ENCODE results near the gene HOXD12.

The HOXD12 gene

DNA sequence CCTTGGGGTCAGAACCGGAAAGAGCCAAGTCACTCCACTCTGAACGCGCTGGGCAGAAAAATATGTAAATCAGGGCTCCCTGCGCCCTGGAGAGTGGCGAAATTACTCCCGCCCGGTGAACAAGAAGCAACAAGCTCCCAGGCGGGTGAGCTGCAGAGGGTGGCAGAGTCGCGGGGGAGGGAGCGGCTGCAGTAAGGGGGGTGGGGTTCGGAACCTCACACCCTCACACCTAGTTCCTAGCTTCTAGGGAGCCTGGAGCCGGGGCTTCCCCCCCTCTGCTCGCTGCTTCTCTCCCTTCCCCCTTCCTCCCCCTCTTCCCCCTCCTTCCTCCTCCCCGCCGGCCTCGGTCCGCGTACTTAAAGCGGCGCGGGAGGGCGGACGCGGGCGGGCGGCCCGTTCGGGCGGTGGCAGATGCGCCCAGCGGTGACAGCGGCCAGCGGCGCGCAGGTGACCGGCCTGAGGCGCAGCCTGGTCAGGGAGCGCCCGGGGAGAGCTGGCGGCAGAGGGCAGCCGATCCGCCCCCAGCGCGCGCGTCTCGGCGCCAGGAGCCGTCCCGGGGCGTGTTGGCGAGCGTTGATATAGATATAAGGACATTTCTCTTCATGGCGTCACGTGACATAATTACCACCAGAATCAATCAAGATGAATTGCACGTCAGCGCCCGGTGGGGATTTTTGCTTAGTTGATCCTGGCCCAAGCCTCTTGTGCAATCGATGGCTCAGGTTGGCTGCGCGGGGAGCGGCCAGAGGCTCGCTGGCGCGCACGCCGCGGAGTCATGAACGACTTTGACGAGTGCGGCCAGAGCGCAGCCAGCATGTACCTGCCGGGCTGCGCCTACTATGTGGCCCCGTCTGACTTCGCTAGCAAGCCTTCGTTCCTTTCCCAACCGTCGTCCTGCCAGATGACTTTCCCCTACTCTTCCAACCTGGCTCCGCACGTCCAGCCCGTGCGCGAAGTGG, 7.3 kb downstream of the HOXD12 start, which contains the start of gene HOXD11:
Gene HOXD11, plus strand, starts transcription at position 700 of the 959 bp plus-strand sequence. Its CDS starts 76 bp downstream, at position 776.
- no peak for DNase-seq

DNA sequence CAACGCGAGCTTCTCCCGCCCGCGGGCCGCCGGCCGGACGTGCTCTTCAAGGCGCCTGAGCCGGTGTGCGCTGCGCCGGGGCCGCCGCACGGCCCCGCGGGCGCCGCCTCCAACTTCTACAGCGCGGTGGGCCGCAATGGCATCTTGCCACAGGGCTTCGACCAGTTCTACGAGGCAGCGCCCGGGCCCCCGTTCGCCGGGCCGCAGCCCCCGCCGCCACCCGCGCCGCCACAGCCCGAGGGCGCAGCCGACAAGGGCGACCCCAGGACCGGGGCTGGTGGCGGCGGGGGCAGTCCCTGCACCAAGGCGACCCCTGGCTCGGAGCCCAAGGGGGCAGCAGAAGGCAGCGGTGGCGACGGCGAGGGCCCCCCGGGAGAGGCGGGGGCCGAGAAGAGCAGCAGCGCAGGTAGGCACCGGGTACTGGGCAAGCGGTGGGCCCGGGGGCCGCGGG, 8.2 kb downstream of the HOXD12 start:
- DNase-seq: no peak

DNA sequence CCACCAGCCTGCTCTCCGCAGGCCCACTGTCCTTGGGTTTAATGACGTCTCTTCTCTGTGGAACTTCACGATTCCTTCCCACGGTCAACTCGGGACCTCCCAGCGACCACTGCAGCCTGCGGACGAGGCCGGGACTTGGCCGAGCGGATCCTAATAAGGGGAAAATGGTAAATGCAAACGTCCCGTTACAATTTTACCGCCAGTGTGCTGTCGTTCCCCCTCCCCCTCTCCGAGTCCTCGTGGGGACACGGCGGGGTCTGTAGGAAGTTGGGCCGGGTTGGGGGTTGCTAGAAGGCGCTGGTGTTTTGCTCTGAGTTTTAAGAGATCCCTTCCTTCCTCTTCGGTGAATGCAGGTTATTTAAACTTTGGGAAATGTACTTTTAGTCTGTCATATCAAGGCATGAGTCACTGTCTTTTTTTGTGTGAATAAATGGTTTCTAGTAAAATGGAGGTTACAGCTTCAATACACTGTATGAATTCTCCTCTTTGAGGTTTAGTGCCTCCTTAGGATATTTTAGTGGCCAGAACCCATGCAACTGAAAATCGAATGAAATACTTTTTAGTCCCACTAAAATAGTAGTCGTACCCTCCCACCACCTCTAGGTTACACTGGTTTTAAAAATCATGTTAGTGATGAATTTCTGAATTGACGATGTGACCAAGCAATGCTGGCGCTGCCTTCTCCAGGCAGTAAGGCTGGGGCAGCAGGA, 9.8 kb downstream of the HOXD12 start:
- no peak for DNase-seq

DNA sequence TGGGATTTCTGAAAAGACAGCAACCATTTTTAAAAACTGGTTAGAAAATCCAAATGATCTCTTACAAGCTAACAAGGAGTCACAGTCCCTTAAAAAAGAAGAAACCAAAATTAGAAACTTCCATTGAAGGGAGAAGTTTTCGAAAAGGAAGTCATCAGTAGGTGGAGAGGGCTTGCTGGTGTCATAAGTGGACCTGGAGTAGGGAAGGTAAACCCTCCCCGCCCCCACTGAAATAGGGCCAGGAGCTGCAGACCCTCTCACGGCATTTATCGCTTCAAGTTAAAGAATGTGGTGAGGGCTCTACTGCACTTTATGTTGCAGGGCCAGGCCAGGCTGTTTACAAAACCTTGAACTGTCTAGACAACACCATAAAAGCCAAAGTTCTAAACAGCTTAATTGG, 10.4 kb downstream of the HOXD12 start:
- no peak for DNase-seq

DNA sequence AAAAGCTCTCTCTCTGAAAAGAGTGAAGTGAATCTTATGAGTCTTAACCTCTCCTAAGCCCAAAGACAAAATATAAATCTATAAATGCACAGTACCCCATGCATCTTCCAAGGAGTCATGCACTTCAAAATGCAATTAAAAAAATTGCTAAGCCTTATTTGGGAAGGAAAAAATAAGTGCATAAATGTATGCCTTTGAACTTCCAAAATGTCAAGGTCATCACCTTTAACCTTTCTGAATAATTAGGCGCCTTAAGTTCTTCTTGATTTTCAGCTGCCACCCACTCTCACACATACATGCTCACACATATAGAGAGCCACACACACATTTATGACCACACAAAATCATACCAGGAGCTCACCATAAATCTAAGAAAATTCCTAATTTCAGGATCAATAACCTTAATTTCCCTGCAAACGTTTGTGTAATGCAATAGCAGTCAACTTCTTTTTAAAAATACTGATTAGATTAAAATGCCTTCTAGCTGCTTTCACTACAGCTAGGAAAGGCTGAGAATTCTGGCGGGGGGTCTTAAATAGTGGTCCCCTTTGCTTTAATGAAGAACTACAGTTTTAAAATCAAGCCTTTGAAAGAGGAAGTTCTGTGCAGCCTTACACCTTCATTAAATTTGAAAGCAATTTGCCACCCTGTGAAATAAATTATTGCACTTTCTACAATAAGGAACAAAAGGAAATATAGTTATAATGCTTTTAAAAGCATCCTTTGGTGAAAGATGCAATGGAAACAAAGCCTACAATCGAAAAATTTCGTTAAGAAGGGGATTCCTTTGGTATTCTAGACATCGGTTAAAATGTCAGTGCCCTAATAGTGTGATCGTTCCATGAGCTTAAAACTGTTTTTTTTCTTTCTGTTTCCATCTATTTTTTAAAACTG, 11.1 kb downstream of the HOXD12 start:
- no peak for DNase-seq

DNA sequence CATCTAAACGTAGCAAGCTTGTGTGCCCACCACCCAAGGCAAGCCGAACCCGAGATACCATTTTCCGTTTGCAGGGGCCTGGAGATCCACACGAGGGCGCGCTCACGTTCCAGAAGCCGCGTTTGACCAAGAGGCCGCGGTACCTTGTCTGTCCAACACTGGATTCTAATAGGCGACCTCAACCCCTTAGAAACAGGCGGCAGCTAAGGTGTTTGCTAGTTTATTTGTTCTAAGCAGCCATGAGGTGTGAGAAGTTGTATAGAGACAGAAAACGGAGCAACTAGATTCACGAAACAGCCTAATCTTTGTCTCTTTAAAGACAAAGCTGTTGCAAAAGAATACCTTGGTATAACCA, 11.7 kb downstream of the HOXD12 start:
- DNase-seq: no peak

DNA sequence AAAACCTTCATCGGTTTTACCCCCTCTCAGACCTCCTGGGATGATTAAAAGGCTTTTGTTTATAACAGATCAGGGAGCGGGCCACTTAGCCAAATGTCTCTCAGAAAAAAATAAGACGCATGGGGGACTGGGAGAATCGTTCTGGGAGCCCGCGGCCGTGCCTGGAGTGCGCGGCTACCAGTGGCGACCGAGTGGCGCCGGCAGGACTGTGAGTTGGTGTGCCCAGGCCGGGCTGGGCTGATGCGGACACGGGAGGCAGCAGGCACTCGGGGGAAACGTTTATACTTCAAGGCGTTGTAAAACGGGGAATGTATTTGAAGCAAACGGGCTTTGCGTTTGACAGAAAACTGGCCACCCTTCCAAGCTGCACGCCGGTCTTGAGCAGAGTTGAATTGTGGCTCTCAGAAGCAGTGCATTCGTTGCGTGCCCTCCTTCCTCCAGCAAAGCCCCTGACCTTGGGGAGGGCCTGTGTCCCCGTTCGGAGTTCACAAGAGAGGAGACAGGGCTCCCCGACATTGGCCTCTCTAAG, 12.3 kb downstream of the HOXD12 start:
- DNase-seq: no peak

DNA sequence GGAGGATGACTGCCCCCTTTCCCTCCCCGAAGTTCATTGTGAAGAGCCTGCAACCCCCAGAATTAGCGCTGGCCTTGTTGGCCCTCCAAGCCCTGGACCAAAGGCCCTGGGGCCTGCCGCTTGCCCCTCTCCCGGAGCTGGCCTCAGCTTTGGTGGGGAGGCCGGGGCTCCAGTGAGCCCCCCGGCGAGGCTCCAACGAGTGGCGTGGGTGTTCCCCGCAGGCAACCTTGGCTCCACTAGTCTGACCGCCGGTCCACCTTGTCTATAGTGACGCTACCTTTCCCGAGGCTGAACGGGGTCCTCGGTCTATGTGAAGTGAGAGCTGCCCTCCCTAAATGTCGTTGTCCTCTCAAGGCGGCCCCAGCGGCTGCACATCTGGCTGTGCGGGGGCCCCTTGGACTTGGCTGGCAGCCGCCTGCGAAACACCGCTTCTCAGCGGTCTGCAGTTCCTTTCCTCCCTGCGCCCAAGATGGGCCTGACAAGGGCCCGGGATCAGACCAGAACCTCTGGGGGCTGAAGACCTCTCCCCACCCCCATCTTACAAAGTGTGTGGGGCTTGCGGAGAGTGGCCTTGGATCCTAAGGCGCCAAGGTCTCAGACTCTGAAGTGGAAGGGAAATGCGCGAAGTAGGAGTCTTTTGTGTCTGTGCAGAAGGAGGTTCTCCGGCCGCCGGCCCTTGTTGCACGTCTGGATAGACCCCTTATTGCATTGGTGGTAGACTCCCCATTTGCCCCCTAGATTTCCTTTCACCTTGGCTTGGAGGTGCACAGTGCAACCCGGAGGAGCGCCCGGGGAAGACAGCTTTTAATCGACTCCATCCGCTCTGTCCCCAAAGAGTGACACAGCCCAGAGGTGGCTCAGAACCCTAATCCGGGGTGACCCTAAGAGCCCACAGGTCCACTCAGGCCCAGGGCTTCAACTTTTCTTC, 13.0 kb downstream of the HOXD12 start:
- no peak for DNase-seq

DNA sequence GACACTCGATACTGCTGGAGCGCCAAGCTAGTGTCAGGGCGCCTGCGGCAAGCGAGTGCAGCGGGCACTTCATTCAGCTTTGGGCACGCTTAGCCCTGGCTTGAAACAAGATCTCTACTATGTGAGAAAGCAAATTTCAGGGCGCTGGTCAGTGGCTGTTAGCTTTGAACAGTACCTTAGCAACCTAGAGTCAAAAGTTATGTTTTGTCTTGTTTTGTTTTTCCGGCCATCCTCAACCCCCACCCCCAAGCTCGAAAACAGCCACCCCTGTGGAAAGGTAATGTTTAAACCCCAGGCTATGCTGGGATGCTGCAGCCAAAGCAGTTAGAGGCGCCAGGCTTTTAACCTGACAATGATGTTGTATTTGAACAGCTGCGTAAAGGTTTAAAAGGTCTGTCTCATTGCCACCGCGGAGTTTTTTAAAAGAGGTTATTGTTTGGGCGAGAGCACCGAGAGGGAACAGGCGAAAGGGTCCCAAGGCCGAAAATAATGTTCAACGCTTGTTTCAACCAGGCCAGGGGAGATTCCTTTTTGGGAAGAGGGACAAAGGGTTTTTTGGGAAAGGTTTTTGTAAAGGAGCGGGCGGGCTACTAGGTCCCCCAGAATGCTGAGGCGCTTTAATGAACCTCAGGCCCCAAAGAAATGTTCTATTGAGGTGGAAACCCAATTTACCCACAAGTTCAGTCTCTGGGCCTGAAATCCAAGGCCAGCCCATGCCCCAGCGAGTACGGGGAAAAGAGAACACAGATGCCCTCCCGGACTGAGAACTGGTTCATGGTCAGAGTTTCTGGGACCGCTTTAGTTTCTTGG, 14.7 kb downstream of the HOXD12 start:
- DNase-seq: no peak

DNA sequence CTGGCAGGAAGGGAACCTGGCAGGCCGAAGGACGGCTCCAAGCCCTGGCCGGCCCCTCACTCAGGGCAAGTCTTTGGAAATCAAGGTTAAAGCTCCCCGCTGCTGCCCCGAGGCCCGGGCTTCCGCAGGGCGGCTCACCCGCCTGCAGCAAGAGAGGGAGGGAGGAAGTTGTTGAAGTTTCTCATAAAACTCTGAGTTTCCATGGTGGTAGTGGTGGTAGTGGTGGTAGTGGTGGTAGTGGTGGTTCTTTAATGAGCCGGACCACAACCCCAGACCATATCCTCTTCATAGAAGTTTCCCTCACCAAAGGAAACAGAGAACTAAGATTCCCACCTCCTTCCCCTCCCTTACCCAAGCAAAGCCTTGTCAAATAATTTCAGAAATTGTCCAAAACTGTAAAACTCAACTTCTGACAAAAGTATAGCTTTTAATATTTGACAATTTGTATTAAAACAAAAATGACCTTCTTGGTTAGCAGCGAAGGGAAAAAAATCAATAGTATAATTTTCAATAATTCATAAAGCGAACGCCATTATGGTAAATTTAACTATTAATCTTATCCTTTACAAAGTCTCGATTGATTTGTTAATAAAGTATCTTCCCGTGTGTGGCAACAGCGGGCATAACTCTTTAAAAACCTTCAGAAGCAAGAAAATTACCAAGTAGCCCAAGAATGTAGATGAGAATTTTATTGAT, 15.5 kb downstream of the HOXD12 start:
- no peak for DNase-seq

DNA sequence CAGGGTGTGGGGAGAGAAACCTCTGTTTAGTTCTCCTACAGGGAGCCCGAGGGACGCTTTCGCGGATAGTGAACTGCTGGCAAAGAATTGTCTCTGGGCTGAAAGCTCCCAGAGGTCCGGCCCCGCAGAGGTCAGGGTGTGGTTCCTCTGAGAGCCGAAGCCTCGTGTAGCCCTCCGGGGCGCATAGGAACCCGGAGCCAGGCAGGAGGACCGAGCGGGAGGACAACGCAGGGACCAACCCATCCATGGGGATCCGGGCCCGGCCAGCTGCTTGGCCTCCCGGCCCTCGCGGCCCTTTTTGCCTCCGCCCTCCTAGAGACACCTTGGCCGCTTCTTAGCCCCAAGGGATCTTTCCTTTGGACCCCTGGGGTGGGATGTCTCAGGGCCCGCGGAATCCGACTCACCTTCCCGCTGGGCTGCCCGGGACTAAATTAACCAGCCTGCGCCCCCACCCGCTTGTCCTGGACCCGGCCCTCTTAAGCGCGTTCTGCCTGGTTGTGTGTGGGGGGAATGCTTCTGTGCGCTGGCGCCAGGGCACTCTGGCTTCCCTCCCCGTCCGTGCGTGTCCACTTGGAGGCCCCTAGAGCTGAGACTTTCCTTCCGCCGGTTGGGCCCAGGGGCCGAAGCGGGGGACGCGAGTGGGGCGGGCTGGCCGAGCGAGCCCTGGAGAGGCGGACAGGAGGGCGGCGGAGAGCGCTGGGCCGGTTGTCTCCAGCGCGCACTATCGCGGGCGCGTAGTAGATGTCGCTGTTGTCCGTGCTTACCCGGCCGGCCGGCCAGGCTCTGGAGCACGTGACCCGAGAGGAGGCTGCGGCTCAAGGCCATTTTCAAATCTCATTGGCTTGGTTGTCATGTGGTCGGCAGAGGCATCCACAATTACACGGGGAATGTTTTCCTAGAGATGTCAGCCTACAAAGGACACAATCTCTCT, 16.6 kb downstream of the HOXD12 start, which contains the start of gene HOXD10:
Gene HOXD10, plus strand, starts transcription at position 896 of the 931 bp plus-strand sequence. CDS start 56 bp downstream, outside the sequence.
- DNase-seq: no peak

DNA sequence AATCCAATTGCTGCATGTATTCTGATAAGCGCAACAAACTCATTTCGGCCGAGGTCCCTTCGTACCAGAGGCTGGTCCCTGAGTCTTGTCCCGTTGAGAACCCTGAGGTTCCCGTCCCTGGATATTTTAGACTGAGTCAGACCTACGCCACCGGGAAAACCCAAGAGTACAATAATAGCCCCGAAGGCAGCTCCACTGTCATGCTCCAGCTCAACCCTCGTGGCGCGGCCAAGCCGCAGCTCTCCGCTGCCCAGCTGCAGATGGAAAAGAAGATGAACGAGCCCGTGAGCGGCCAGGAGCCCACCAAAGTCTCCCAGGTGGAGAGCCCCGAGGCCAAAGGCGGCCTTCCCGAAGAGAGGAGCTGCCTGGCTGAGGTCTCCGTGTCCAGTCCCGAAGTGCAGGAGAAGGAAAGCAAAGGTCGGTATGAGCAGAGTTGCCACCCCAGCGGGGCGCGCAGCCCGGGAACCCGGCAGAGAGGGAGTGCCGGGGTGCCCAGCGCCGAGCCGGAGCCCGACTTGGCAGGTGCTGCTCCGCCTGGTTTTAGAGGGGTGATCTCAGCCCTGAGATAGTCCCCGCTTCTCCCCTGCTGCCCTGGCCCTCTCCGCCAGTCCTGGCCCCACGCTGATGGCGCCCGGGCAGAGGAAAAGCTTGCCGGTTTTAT, 17.7 kb downstream of the HOXD12 start:
- DNase-seq: no peak

DNA sequence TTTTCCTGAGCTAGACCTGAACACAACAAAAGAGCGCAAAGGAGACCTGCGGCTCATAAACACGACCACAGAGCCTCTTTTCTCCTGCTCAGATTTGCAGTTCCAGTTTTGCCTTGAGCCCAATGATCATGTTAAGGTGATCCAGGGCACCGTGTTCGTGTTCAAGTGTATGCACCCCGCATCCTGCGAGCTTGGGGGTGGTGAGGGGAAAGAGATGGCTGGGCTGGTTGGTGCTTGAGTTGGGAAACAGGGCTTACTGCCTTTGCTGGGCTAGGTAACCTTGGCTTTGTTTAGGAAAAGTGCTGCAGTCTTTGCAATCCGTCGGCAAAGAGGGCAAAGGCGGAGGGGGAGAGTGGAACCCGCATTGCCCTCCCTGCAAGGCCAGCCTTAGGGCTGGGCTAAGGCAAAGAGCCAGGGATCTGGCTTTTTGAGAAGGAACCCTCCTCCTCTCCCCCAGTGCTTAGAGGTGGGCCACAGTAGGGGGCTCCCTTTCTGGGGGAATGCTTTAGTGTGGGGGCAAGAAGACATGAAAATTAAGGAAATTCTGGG, 18.3 kb downstream of the HOXD12 start:
- DNase-seq: no peak

DNA sequence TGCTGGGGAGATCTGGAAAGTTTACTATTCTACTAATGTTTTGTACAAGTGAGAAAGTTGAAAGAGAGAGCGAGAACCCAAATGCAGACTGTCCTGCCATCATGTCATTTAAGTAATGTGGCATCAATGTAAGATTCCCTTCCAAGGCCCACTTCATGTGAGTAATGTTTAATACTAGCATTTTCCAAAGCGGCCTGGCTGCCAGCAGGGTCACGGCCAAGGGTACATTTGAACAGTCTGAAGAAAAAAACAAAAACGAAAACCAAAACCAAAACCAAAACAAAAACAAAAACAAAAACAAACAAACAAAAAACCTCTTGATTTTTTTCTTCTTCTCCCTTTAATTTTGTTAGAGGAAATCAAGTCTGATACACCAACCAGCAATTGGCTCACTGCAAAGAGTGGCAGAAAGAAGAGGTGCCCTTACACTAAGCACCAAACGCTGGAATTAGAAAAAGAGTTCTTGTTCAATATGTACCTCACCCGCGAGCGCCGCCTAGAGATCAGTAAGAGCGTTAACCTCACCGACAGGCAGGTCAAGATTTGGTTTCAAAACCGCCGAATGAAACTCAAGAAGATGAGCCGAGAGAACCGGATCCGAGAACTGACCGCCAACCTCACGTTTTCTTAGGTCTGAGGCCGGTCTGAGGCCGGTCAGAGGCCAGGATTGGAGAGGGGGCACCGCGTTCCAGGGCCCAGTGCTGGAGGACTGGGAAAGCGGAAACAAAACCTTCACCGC, 19.2 kb downstream of the HOXD12 start:
- no peak for DNase-seq

DNA sequence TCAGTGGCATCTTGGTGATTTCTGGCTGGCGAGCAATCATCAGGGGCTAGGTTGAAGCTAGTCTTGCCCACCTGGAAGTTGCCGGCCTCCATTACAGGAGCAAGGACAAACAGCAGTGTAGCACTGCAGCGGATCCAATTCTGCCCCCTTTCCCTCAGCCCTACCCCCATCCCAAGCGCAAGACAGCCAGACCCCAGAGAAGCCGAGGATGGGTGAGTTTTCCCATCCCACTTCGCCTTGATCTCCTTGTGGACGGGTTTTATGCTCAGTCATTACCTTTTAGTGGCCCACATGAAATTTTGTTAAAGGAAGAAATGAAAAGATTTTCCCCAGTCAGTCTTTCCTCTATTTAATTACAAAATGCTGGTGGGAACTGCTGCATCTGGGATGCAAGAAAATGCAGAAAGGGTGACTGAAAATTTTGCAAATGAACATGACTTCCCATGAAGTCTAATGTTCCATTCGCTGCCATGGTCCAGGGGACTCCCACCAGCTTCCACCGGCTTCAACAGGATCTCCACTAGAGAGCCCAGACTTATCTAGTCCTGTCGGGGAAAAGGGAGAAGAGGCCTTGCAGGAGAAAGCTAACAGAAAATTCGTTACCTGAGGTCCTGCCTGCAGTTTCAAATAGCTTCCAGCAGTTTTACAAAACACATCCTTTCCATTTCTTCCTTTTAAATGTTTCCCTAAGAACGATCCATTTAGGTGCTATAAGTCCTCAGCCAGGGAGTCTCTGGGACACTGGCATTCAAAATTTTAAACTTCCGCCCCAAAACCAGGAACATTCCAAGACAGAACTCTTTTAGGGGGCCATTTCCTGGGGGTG, 21.0 kb downstream of the HOXD12 start:
- DNase-seq: no peak
